Vagina (tissue), 2 donors: ENCODE data around the gene OR52D1.

Source experiments
- POLR2A ChIP-seq, 2 donors: fragments of 450-650 bp; IDR thresholded peaks; one replicate each; pipeline ENCODE4 v1.6.1; 2017; ENCODE audit warnings: antibody characterized with exemption in 2 of 2, mild to moderate bottlenecking in 2 of 2, moderate library complexity in 2 of 2
- POLR2AphosphoS5 ChIP-seq, 2 donors: sonication (generic); formaldehyde crosslinking; IDR thresholded peaks; one replicate each; pipeline ENCODE4 v1.9.0; 2017; ENCODE audit warnings: antibody characterized with exemption in 2 of 2, mild to moderate bottlenecking in 2 of 2, low read depth in 1 of 2; ENCODE audit not compliant: insufficient read depth in 1 of 2
- TF ChIP-seq, protein P1 (sequence below), 3 experiments: fragments of 450-650 bp in 2 of 3; fragments of 200-600 bp in 1 of 3; sonication (generic) in 1 of 3; IDR thresholded peaks; one replicate each; pipeline ENCODE4 v1.5.1; 2017 to 2019; ENCODE audit warnings: antibody characterized with exemption in 3 of 3, mild to moderate bottlenecking in 2 of 3, moderate library complexity in 2 of 3

DNA sequence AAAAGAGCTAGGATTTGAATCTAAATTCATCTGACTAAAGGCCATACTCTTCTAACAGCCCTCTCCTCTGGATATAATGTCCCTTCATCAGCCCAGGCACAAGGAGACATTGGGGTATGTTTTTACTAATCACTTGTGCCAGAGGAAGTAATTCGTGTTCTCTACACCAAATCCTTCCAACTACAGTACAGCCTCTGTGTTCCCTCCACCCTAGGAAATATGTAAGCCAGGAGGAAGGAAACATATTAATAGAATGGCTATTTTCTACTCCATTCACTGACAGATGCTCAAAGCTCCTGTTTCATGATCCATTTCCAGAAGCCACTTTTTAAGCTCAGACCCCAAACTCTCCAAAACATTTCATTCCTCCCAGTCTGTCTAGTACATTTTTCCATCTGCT is 40.0 kb downstream of the OR52D1 start:
- TF ChIP-seq, protein P1, sequence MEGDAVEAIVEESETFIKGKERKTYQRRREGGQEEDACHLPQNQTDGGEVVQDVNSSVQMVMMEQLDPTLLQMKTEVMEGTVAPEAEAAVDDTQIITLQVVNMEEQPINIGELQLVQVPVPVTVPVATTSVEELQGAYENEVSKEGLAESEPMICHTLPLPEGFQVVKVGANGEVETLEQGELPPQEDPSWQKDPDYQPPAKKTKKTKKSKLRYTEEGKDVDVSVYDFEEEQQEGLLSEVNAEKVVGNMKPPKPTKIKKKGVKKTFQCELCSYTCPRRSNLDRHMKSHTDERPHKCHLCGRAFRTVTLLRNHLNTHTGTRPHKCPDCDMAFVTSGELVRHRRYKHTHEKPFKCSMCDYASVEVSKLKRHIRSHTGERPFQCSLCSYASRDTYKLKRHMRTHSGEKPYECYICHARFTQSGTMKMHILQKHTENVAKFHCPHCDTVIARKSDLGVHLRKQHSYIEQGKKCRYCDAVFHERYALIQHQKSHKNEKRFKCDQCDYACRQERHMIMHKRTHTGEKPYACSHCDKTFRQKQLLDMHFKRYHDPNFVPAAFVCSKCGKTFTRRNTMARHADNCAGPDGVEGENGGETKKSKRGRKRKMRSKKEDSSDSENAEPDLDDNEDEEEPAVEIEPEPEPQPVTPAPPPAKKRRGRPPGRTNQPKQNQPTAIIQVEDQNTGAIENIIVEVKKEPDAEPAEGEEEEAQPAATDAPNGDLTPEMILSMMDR (IDR thresholded peaks at IDR 0.05), result no peak
- TF ChIP-seq POLR2AphosphoS5 (IDR thresholded peaks at IDR 0.05; ENCODE audit: insufficient read depth in 1 of 2, low read depth in 1 of 2), result no peak
- TF ChIP-seq POLR2A (IDR thresholded peaks at IDR 0.05), result no peak
